Muscle layer of duodenum (tissue), 2 donors: Measurements from ENCODE around the gene XYLT1.
"Not testable (repeated sequence)": the region's sequence is repeated elsewhere in the genome, so short reads cannot be mapped to it uniquely, and the experiment has no call there.

Experiments used
- H3K27ac ChIP-seq: one replicate; pipeline ENCODE4 v1.7.0; 2013; ENCODE audit warnings: mild to moderate bottlenecking, low read length
- H3K27me3 ChIP-seq: one replicate; pipeline ENCODE4 v1.7.0; 2013; ENCODE audit warnings: low read depth, mild to moderate bottlenecking, control low read depth, low read length
- H3K36me3 ChIP-seq, 2 donors: one replicate each; pipeline ENCODE4 v1.7.0; 2013; ENCODE audit warnings: low read length in 2 of 2, control low read depth in 1 of 2, mild to moderate bottlenecking in 1 of 2; ENCODE audit not compliant: insufficient read depth in 2 of 2, control insufficient read depth in 1 of 2
- H3K4me1 ChIP-seq, 2 donors: one replicate each; pipeline ENCODE4 v1.7.0; 2013; ENCODE audit warnings: low read length in 2 of 2, mild to moderate bottlenecking in 2 of 2, control low read depth in 1 of 2, moderate library complexity in 1 of 2; ENCODE audit not compliant: insufficient read depth in 2 of 2, control insufficient read depth in 1 of 2
- H3K4me3 ChIP-seq, 2 donors: one replicate each; pipeline ENCODE4 v1.7.0; 2013; ENCODE audit warnings: low read length in 2 of 2, low read depth in 1 of 2, mild to moderate bottlenecking in 1 of 2
- H3K9me3 ChIP-seq, 2 donors: one replicate each; pipeline ENCODE4 v1.7.0; 2013; ENCODE audit warnings: low read length in 2 of 2, control low read depth in 1 of 2, mild to moderate bottlenecking in 1 of 2; ENCODE audit not compliant: control insufficient read depth in 1 of 2
- donor health status: healthy.

Gene XYLT1

DNA sequence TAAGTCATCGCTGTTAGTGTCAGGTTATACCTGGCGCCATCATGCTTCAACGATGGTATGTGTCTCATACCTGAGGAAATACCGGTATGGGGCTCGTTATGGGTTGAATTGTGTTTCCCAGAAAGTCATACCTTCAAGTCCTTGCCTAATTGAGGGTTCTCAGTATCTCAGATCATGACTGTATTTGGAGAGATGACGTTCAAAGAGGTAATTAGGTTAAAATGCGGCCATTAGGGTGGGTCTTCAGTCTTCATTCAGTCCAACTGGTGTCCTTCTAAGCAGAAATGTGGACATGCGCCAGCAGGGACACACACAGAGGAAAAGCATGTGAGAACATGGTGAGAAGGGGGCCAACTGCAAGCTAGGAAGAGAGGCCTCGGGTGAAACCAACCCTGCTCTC lies 37.5 kb upstream of the XYLT1 start:
- H3K27ac ChIP-seq = no peak overlapping the region
- no peak overlapping the region for H3K4me3 ChIP-seq
- H3K27me3 ChIP-seq = no peaks in the 10 kb centered on the region
- H3K4me1 ChIP-seq = peaks cover 0 to 10% of the 10 kb centered on the region in 2 donors
- no peaks in the 10 kb centered on the region for H3K36me3 ChIP-seq
- H3K9me3 ChIP-seq = peaks cover 0 to 6% of the 10 kb centered on the region in 2 donors

DNA sequence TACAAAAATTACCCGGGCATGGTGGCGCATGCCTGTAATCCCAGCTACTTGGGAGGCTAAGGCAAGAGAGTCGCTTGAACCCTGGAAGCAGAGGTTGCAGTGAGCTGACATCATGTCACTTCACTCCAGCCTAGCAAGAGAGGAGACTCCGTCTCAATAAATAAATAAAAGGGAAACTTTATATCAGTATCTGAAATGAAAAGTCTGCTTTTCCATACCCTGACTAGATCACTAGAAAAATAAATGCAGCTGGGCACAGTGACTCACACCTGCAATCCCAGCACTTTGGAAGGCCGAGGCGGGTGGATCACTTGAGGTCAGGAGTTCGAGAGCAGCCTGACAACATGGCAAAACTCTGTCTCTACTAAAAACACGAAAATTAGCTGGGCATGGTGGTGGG lies 36.8 kb upstream of the XYLT1 start:
- H3K27me3 ChIP-seq, H3K27ac ChIP-seq, H3K36me3 ChIP-seq, H3K4me1 ChIP-seq, H3K4me3 ChIP-seq, H3K9me3 ChIP-seq: not testable (repeated sequence)

DNA sequence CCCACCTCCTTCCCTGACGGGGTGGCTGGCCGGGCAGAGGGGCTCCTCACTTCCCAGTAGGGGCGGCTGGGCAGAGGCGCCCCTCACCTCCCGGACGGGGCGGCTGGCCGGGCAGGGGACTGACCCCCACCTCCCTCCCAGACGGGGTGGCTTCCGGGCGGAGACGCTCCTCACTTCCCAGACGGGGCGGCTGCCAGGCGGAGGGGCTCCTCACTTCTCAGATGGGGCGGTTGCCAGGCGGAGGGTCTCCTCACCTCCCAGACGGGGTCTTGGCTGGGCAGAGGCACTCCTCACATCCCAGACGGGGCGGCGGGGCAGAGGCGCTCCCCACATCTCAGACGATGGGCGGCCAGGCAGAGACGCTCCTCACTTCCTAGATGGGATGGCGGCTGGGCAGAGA lies 35.1 kb upstream of the XYLT1 start:
- H3K4me1 ChIP-seq, H3K9me3 ChIP-seq, H3K36me3 ChIP-seq: not testable (repeated sequence)

DNA sequence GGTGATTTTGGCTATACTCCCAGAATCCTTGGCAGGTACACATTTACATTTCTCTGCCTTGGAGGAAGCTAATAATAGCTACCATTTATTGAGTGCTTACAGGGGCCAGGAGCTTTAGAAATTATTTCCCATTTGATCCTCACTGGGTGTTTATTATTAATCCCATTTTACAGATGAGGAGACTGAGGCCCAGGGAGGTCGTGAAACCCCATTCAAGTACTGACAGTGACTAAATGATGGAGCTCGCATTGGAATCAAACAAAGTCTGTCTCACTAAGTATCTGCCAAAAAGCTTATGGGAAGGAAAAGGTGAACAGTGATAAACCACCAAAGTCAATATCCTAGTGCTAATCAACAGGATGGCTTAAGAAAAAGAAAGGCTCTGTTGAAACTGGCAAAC lies 33.3 kb upstream of the XYLT1 start:
- no peak overlapping the region for H3K27ac ChIP-seq
- H3K4me1 ChIP-seq = no peaks in the 10 kb centered on the region
- H3K9me3 ChIP-seq = peaks cover 0 to 6% of the 10 kb centered on the region in 2 donors
- no peaks in the 10 kb centered on the region for H3K27me3 ChIP-seq
- no peak overlapping the region for H3K4me3 ChIP-seq
- no peaks in the 10 kb centered on the region for H3K36me3 ChIP-seq

More for the DNA sequence above, 35.1 kb upstream of the XYLT1 start:
- H3K4me3 ChIP-seq, H3K27me3 ChIP-seq, H3K27ac ChIP-seq: not testable (repeated sequence)

DNA sequence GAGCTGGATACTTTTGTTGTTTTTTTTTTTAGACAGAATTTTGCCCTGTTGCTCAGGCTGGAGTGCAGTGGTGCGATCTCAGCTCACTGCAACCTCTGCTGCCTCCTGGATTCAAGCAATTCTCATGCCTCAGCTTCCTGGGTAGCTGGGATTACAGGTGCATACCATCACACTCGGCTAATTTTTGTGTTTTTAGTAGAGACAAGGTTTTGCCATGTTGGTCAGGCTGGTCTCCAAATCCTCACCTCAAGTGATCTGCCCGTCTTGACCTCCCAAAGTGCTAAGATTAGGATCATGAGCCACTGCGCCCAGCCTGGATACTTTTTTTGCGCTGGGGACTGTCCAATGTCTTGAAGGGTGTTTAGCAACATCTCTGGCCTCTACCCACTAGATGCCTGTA lies 32.6 kb upstream of the XYLT1 start:
- Histone ChIP-seq H3K27me3 (no peaks in the 10 kb centered on the region), H3K4me1 (no peaks in the 10 kb centered on the region)

DNA sequence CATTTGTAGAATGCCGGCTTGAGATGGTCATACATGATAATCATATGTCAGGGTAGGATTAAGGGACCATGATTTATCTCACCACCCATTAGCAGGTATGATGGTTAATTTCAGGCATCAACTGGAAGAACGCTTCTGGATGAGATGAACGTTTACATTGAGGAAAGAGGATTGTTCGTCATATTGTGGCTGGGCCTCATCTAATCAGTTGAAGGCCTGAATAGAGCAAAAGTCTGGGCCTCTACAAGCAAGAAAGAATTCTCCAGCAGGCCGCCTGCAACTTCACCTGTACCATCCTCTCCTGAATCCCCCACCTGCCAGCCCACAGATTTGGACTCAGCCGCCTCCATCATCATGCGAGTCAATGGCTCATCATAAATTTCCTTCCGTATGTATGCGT lies 30.6 kb upstream of the XYLT1 start:
- no peak overlapping the region for H3K4me3 ChIP-seq
- H3K36me3 ChIP-seq = no peaks in the 10 kb centered on the region
- H3K27ac ChIP-seq = no peak overlapping the region
- H3K27me3 ChIP-seq = no peaks in the 10 kb centered on the region
- H3K9me3 ChIP-seq = no peaks in the 10 kb centered on the region
- H3K4me1 ChIP-seq = no peaks in the 10 kb centered on the region

More for the DNA sequence above, 32.6 kb upstream of the XYLT1 start:
- H3K4me3 ChIP-seq = no peak overlapping the region
- H3K9me3 ChIP-seq = peaks cover 0 to 1% of the 10 kb centered on the region in 2 donors
- H3K27ac ChIP-seq = no peak overlapping the region
- no peaks in the 10 kb centered on the region for H3K36me3 ChIP-seq

DNA sequence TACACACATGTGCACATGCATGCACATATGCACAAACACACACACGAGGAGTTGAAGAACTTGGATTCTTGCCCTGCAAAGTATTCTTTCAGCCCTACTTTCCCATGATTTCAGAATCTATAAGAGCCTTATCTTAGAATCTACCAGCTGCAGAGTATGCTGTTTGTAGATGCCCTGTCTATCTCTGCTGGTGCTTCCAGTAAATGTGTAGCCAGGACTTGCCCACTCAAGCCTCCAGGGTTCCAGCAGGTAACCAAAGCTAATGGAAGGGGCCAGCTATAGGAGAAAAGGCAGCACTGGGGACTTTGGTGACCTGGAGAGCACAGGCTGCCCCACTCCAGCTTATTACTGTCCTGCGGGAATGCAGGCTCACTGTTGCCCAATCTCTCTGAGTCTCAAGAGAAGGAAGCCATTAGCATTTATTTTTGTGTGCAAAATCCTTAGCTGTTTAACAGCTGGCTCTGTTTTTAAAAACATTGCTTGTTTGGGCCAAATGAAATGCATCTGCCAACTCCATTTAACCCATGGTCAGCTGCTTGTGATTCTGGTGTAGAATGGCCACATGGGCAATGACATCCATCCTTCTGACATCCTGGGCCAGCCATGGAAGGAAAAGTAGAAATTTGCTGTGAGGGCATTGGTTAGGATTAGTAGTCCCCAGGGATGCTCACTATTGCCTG lies 28.6 kb upstream of the XYLT1 start:
- H3K4me3 ChIP-seq = no peak overlapping the region
- no peaks in the 10 kb centered on the region for H3K27me3 ChIP-seq
- no peaks in the 10 kb centered on the region for H3K36me3 ChIP-seq
- no peak overlapping the region for H3K27ac ChIP-seq
- no peaks in the 10 kb centered on the region for H3K9me3 ChIP-seq
- no peaks in the 10 kb centered on the region for H3K4me1 ChIP-seq

DNA sequence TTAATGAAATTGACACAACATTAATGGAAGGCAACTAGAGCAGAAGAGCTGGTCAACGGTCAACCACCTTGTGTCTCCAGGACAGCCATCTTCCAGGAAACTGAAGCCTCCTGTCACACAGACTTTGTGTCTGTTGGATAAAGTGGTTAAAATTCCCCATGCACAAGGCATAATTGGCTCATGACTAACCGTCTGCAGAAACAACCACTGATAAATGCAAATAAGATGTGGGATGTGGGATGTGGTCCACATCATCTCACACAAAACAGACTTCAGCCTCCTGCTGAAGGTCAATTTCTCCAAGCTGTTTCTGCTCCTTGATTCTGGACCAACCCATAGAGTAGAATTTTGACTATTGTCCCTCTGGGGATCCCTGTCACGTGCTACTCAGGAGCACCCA lies 26.9 kb upstream of the XYLT1 start:
- H3K36me3 ChIP-seq = no peaks in the 10 kb centered on the region
- H3K4me1 ChIP-seq = no peaks in the 10 kb centered on the region
- no peak overlapping the region for H3K4me3 ChIP-seq
- H3K27ac ChIP-seq = no peak overlapping the region
- H3K9me3 ChIP-seq = no peaks in the 10 kb centered on the region
- no peaks in the 10 kb centered on the region for H3K27me3 ChIP-seq

DNA sequence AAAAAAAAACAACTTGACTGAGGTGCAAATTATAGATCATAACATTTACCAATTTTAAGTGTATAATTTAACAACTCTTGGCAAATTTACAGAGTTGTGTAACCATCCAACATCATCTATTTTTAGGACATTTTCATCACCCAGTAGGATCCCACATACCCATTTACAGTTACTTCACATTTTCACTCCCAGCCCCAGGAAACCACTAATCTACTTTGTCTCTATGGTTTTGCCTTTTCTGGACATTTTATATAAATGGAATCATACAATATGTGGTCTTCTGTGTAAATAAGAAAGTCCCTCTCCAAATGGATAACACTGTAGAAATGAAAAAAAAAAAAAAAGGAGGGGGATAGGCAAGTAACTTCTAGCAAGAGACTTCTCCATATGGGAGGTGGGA lies 26.1 kb upstream of the XYLT1 start:
- H3K27ac ChIP-seq = no peak overlapping the region
- H3K36me3 ChIP-seq = no peaks in the 10 kb centered on the region
- H3K9me3 ChIP-seq = no peaks in the 10 kb centered on the region
- H3K4me1 ChIP-seq = no peaks in the 10 kb centered on the region
- no peak overlapping the region for H3K4me3 ChIP-seq
- no peaks in the 10 kb centered on the region for H3K27me3 ChIP-seq

DNA sequence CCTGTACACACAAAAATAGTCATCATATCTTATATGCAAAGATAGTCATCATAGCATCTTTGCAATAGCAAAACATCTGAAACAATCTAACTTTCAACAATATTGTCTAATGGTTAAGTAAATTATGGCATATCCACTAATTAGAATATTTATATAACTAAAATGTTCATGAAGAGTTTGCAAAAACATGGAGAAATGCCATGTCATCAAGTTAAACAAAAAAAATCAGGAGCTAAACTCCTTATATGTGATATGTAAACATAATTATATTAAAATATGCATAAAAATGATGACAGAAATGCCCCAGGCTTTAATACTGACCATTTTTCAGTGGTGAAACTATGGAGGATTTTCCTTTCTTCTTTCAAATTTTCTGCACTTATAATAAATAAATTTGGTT lies 22.3 kb upstream of the XYLT1 start:
- Histone ChIP-seq H3K36me3 (no peaks in the 10 kb centered on the region), H3K27me3 (no peaks in the 10 kb centered on the region), H3K4me1 (no peaks in the 10 kb centered on the region), H3K27ac (no peak overlapping the region), H3K9me3 (no peaks in the 10 kb centered on the region), H3K4me3 (no peak overlapping the region)

DNA sequence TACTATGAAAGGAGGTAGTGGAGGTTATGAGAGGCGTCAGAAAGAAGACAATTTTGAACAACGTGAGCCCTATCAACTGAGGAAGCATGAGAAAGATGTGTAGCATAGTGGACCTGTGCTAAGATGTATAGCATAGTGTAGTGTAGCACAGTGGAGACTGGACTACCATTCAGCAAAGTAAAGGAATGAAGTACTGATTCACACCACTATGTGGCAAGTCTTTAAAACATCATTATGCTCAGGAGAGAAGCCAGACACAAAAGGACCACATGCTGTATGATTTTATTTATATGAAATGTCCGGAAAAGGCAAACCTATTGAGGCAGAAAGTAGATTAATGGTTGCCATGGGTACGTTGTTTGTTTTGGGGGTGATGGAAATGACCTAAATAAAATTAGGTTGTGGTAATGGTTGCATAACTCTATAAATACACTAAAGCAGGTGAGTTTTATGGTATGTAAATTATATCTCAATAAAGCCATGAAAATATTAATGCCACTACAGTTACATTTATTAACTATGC lies 20.4 kb upstream of the XYLT1 start:
- no peaks in the 10 kb centered on the region for H3K27me3 ChIP-seq
- H3K9me3 ChIP-seq = no peaks in the 10 kb centered on the region
- H3K4me1 ChIP-seq = no peaks in the 10 kb centered on the region
- no peak overlapping the region for H3K4me3 ChIP-seq
- no peak overlapping the region for H3K27ac ChIP-seq
- H3K36me3 ChIP-seq = no peaks in the 10 kb centered on the region

DNA sequence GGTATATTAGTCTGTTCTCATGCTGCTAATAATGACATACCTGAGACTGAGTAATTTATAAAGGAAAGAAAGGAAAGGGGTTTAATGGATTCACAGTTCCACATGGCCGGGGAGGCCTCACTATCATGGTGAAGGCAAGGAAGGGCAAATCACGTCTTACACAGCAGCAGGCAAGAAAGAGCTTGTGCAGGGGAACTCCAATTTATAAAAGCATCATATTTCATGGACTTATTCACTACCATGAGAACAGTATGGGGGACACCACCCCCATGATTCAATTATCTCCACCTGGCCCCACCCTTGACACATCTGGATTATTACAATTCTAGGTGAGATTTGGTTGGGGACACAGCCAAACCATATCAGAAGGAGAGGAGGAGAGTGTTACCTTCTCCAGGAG lies 17.7 kb upstream of the XYLT1 start:
- H3K36me3 ChIP-seq = no peaks in the 10 kb centered on the region
- H3K27ac ChIP-seq = no peak overlapping the region
- no peak overlapping the region for H3K4me3 ChIP-seq
- H3K9me3 ChIP-seq = no peaks in the 10 kb centered on the region
- H3K4me1 ChIP-seq = no peaks in the 10 kb centered on the region
- H3K27me3 ChIP-seq = no peaks in the 10 kb centered on the region
